Measurements from ENCODE around the gene RGN. TPM values are rescaled to one million over a fixed set of nuclear protein-coding genes. Genes with fewer than 3 reads are reported as not detected.

Gene RGN
- total and polyA plus RNA-seq, 2 donors (not counting 3 experiments of a cell fraction or from before 2014, with no cell fraction given): 0.58 to 0.73 TPM

DNA sequence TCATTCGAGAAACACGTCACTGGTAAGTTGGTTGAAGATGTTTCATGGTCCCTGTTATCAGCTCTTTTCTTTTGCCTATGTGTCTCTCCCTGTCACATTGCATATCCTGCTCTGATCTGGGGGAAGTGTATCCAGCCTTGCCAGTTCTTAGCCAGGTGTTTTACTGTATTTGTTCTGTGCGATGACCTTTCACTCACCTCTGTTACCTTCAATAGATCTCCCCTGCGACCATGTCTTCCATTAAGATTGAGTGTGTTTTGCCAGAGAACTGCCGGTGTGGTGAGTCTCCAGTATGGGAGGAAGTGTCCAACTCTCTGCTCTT lies 2.6 kb downstream of the RGN start:
- no peaks in the 10 kb centered on the region for H3K9me1 ChIP-seq (replicated peaks; ENCODE audit: control insufficient read depth, extremely low read depth, insufficient read depth, low read length)

DNA sequence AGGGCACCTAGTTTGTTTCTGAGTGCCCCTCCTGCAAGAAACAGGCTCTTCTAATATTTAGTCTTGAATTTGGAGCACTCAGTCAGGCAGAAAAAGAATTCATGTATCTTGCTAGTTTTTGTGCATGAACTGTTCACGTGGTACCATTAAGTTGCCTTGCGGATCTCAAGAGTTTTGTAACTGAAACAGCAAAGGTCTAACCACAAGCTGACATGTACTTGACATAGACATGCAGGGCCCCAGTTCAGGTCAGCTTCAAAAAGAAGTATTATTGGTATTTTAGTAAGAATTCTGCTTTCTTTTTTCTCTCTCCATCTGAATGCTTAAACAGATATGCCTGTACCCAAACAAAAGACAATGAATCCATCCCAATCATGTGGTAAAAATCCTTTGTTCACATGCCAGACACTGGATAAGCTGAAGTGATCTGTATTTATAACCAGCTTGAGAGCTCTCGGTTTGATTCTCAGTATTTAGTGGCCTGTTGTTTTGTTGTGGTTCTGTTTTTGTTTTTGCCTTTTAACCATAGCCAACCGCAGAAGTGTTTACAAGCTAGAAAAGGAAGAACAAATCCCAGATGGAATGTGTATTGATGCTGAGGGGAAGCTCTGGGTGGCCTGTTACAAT lies 13.0 kb downstream of the RGN start:
- Histone ChIP-seq H3K36me3 (ENCODE audit: control insufficient read depth in 2 of 2, extremely low read depth in 1 of 2, insufficient read depth in 2 of 2, low read length in 2 of 2) (no peaks in the 10 kb centered on the region), H4K20me1 (replicated peaks; ENCODE audit: control insufficient read depth, extremely low read depth, insufficient read depth, low read length) (no peaks in the 10 kb centered on the region), H3K4me2 (ENCODE audit: insufficient read depth, low read length) (no peak overlapping the region), H3K9me1 (replicated peaks; ENCODE audit: control insufficient read depth, extremely low read depth, insufficient read depth, low read length) (no peaks in the 10 kb centered on the region), H3K27me3 (ENCODE audit: control insufficient read depth in 2 of 2, insufficient read depth in 2 of 2, low read length in 2 of 2) (no peaks in the 10 kb centered on the region), H3K79me2 (ENCODE audit: control insufficient read depth, insufficient read depth, low read length) (no peaks in the 10 kb centered on the region), H3K4me3 (replicated peaks in 1 of 3; ENCODE audit: insufficient read depth in 1 of 3, low read depth in 1 of 3, low read length in 3 of 3) (no peak overlapping the region), H2AFZ (ENCODE audit: low read depth, low read length) (no peak overlapping the region), H3K9me3 (replicated peaks; ENCODE audit: control insufficient read depth, insufficient read depth, low read length) (no peaks in the 10 kb centered on the region), H3K27ac (ENCODE audit: insufficient read depth, low read depth, low read length) (no peak overlapping the region), H3K9ac (replicated peaks; ENCODE audit: extremely low read depth, insufficient read depth, low read length) (no peak overlapping the region), H3K4me1 (ENCODE audit: control insufficient read depth, extremely low read depth, insufficient read depth, low read length) (no peaks in the 10 kb centered on the region)
- no peak for DNase-seq (ENCODE audit: low read depth, low spot score)
- POLR2A ChIA-PET: no interaction called here
- CTCF ChIA-PET: interaction anchor here (1.1 to 1.2 kb wide), 2 partner anchors 44 to 61 kb away, joined by 3 to 7 read pairs; no protein-coding TSS in a partner anchor
- no TSS peak for BruUV-seq (replicated peaks)
- intact Hi-C loops (cut with micrococcal nuclease) (loop anchor here (5.0 to 10.0 kb wide), 3 partner anchors 189 to 536 kb away; no protein-coding TSS in a partner anchor), dilution Hi-C loops (cut with MboI; ENCODE audit: extremely low pct_ligation_motif_present, low sequenced_read_pairs) (no loop called here)
- FAIRE-seq: peak; percentile 37
- no peak for TF ChIP-seq FOS (IDR thresholded peaks at IDR 0.05; ENCODE audit: borderline replicate concordance, insufficient read depth, low read length)
- TF ChIP-seq, protein P1, sequence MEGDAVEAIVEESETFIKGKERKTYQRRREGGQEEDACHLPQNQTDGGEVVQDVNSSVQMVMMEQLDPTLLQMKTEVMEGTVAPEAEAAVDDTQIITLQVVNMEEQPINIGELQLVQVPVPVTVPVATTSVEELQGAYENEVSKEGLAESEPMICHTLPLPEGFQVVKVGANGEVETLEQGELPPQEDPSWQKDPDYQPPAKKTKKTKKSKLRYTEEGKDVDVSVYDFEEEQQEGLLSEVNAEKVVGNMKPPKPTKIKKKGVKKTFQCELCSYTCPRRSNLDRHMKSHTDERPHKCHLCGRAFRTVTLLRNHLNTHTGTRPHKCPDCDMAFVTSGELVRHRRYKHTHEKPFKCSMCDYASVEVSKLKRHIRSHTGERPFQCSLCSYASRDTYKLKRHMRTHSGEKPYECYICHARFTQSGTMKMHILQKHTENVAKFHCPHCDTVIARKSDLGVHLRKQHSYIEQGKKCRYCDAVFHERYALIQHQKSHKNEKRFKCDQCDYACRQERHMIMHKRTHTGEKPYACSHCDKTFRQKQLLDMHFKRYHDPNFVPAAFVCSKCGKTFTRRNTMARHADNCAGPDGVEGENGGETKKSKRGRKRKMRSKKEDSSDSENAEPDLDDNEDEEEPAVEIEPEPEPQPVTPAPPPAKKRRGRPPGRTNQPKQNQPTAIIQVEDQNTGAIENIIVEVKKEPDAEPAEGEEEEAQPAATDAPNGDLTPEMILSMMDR (IDR thresholded peaks at IDR 0.05; ENCODE audit: extremely low read depth in 1 of 2, insufficient read depth in 1 of 2, low read depth in 1 of 2, low read length in 2 of 2): no peak
- no peak for TF ChIP-seq JUN (IDR thresholded peaks at IDR 0.05; ENCODE audit: borderline replicate concordance, insufficient read depth, insufficient read length, low read depth)
- no peak for TF ChIP-seq GATA2 (IDR thresholded peaks at IDR 0.05; ENCODE audit: insufficient read depth, insufficient read length, low read depth, low read length)
- no peak for TF ChIP-seq POLR2A (IDR thresholded peaks at IDR 0.05; ENCODE audit: low read depth, low read length)
- no peak for TF ChIP-seq EZH2 (IDR thresholded peaks at IDR 0.05; ENCODE audit: borderline replicate concordance, low read depth, low read length, severe bottlenecking)
- TF ChIP-seq, protein P2, sequence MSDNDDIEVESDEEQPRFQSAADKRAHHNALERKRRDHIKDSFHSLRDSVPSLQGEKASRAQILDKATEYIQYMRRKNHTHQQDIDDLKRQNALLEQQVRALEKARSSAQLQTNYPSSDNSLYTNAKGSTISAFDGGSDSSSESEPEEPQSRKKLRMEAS (IDR thresholded peaks at IDR 0.05; ENCODE audit: insufficient read depth, insufficient read length): no peak
- TF ChIP-seq MYC (IDR thresholded peaks at IDR 0.05; ENCODE audit: low read depth, low read length): no peak
- TF ChIP-seq POLR2AphosphoS5 (IDR thresholded peaks at IDR 0.05; ENCODE audit: insufficient read depth, low read depth, low read length): no peak

More for the DNA sequence above, 2.6 kb downstream of the RGN start:
- DNase-seq (ENCODE audit: low read depth, low spot score) (no peak), FAIRE-seq (no peak)
- Histone ChIP-seq H3K4me2 (ENCODE audit: insufficient read depth, low read length) (no peak overlapping the region), H4K20me1 (replicated peaks; ENCODE audit: control insufficient read depth, extremely low read depth, insufficient read depth, low read length) (no peaks in the 10 kb centered on the region), H3K9me3 (replicated peaks; ENCODE audit: control insufficient read depth, insufficient read depth, low read length) (no peaks in the 10 kb centered on the region), H2AFZ (ENCODE audit: low read depth, low read length) (no peak overlapping the region), H3K27ac (ENCODE audit: insufficient read depth, low read depth, low read length) (no peak overlapping the region), H3K36me3 (ENCODE audit: control insufficient read depth in 2 of 2, extremely low read depth in 1 of 2, insufficient read depth in 2 of 2, low read length in 2 of 2) (no peaks in the 10 kb centered on the region), H3K27me3 (ENCODE audit: control insufficient read depth in 2 of 2, insufficient read depth in 2 of 2, low read length in 2 of 2) (no peaks in the 10 kb centered on the region), H3K79me2 (ENCODE audit: control insufficient read depth, insufficient read depth, low read length) (no peaks in the 10 kb centered on the region), H3K4me3 (replicated peaks in 1 of 3; ENCODE audit: insufficient read depth in 1 of 3, low read depth in 1 of 3, low read length in 3 of 3) (no peak overlapping the region), H3K4me1 (ENCODE audit: control insufficient read depth, extremely low read depth, insufficient read depth, low read length) (peaks cover 2% of the 10 kb centered on the region), H3K9ac (replicated peaks; ENCODE audit: extremely low read depth, insufficient read depth, low read length) (no peak overlapping the region)
- no TSS peak for BruUV-seq (replicated peaks)
- ChIA-PET CTCF (no interaction called here), POLR2A (no interaction called here)
- TF ChIP-seq POLR2AphosphoS5 (IDR thresholded peaks at IDR 0.05; ENCODE audit: insufficient read depth, low read depth, low read length) (no peak), JUN (IDR thresholded peaks at IDR 0.05; ENCODE audit: borderline replicate concordance, insufficient read depth, insufficient read length, low read depth) (no peak)
- TF ChIP-seq, protein P2 (IDR thresholded peaks at IDR 0.05; ENCODE audit: insufficient read depth, insufficient read length): no peak
- intact Hi-C loops (cut with micrococcal nuclease) (no loop called here), dilution Hi-C loops (cut with MboI; ENCODE audit: extremely low pct_ligation_motif_present, low sequenced_read_pairs) (no loop called here)
